Activated naive CD8-positive, alpha-beta T cell treated with anti-CD3 and anti-CD28 coated beads for 36 hours (primary cell): Measurements from ENCODE around the gene CLCN4. TPM values are rescaled to one million over a fixed set of nuclear protein-coding genes. Genes with fewer than 3 reads are reported as not detected.

Experiments used
- DNase-seq: peaks from one replicate; pipeline ENCODE4 v3.0.0; 2021
- H3K27ac Mint-ChIP-seq: one replicate; pipeline ENCODE4 v1.8.0; 2022; ENCODE audit warnings: mild to moderate bottlenecking, moderate library complexity, mixed read lengths
- H3K27me3 Mint-ChIP-seq: one replicate; pipeline ENCODE4 v1.8.0; 2022; ENCODE audit warnings: mild to moderate bottlenecking, mixed read lengths
- H3K36me3 Mint-ChIP-seq: one replicate; pipeline ENCODE4 v1.8.0; 2021; ENCODE audit warnings: mild to moderate bottlenecking, mixed read lengths
- H3K4me1 Mint-ChIP-seq: one replicate; pipeline ENCODE4 v1.8.0; 2021; ENCODE audit warnings: mixed read lengths
- H3K4me3 Mint-ChIP-seq: one replicate; pipeline ENCODE4 v1.8.0; 2022; ENCODE audit warnings: mild to moderate bottlenecking, moderate library complexity, mixed read lengths
- H3K9me3 Mint-ChIP-seq: one replicate; pipeline ENCODE4 v1.8.0; 2022; ENCODE audit warnings: mixed read lengths
- total RNA-seq, 2 experiments: library from RNA; stranded (reverse); gene quantifications; one replicate each; pipeline ENCODE4 v1.2.3, GENCODE V29; 2021

CLCN4 gene
- under 1 TPM; 0.04 to 0.38 TPM for total RNA-seq

GRCh38 chrX:10156199-10157031 is at the start of gene CLCN4:
Gene CLCN4 (plus strand): TSS chrX:10156975. CDS start chrX:10185033, 28,058 bp downstream.
- Mint-ChIP-seq H3K4me3 (peak within 1 kb of the TSS; percentile 57), H3K4me1 (peaks cover 10% of the 10 kb centered on the region), H3K27me3 (peaks cover 49% of the 10 kb centered on the region), H3K27ac (no peak within 1 kb of the TSS), H3K9me3 (no peaks in the 10 kb centered on the region), H3K36me3 (no peaks in the 10 kb centered on the region)
- no peak for DNase-seq

- peak overlapping the region; percentile 87 for H3K27ac Mint-ChIP-seq
- H3K36me3 Mint-ChIP-seq, result peaks cover 23% of the 10 kb centered on the region
- no peak overlapping the region for H3K4me3 Mint-ChIP-seq
- H3K4me1 Mint-ChIP-seq, result peaks cover 55% of the 10 kb centered on the region
- no peak for DNase-seq
- H3K9me3 Mint-ChIP-seq, result peaks cover 1% of the 10 kb centered on the region
- H3K27me3 Mint-ChIP-seq, result no peaks in the 10 kb centered on the region
These were observed 49.3 kb upstream of the CLCN4 start for GRCh38 chrX:10107483-10107882.

DNA sequence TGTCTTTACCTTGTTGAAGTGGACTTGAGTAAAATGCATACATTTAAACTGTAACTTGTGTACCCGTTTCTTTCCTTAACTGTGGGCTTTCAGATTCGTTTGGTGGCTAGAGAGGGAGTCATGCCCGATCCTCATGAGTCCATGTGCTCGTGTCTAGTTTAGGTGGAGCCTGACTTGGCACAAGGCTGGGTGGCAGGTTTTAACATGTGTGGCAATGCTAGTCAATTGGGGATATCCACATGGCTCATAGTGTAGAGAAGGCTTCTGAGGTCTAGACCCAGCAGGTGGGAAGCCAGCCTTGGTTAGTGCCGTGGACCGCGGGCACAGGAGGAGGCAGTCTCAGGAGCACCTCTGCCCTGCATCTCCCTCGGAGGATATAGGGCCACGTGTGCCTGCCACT is 48.5 kb upstream of the CLCN4 start:
- H3K27ac Mint-ChIP-seq, result peak overlapping the region; percentile 87

GRCh38 chrX:10109695-10110094 is 47.1 kb upstream of the CLCN4 start:
- no peak for DNase-seq
- Mint-ChIP-seq H3K36me3 (peaks cover 19% of the 10 kb centered on the region), H3K4me3 (no peak overlapping the region), H3K27me3 (no peaks in the 10 kb centered on the region), H3K27ac (peak overlapping the region; percentile 87), H3K9me3 (peaks cover 1% of the 10 kb centered on the region), H3K4me1 (peaks cover 61% of the 10 kb centered on the region)

More for the DNA sequence above, 48.5 kb upstream of the CLCN4 start:
- Mint-ChIP-seq H3K4me3 (no peak overlapping the region), H3K36me3 (peaks cover 23% of the 10 kb centered on the region), H3K9me3 (peaks cover 1% of the 10 kb centered on the region), H3K4me1 (peaks cover 59% of the 10 kb centered on the region), H3K27me3 (no peaks in the 10 kb centered on the region)
- no peak for DNase-seq

GRCh38 chrX:10110316-10110935 is 46.3 kb upstream of the CLCN4 start:
- H3K27me3 Mint-ChIP-seq, result no peaks in the 10 kb centered on the region
- H3K27ac Mint-ChIP-seq, result peak overlapping the region; percentile 100
- H3K4me1 Mint-ChIP-seq, result peaks cover 61% of the 10 kb centered on the region
- peak overlapping the region; percentile 79 for H3K4me3 Mint-ChIP-seq
- DNase-seq, result no peak
- peaks cover 1% of the 10 kb centered on the region for H3K9me3 Mint-ChIP-seq
- H3K36me3 Mint-ChIP-seq, result peaks cover 18% of the 10 kb centered on the region

- Mint-ChIP-seq H3K27me3 (no peaks in the 10 kb centered on the region), H3K36me3 (peaks cover 16% of the 10 kb centered on the region), H3K9me3 (peaks cover 1% of the 10 kb centered on the region), H3K4me3 (peak overlapping the region; percentile 79), H3K4me1 (peaks cover 56% of the 10 kb centered on the region), H3K27ac (peak overlapping the region; percentile 100)
- DNase-seq, result peak; percentile 72
These were observed 45.8 kb upstream of the CLCN4 start for GRCh38 chrX:10110984-10111363.

- Mint-ChIP-seq H3K27ac (peak overlapping the region; percentile 100), H3K9me3 (peaks cover 1% of the 10 kb centered on the region), H3K36me3 (peaks cover 20% of the 10 kb centered on the region), H3K4me1 (peaks cover 56% of the 10 kb centered on the region), H3K4me3 (peak overlapping the region; percentile 79), H3K27me3 (no peaks in the 10 kb centered on the region)
- DNase-seq, result peak; percentile 64
These were observed 45.2 kb upstream of the CLCN4 start for GRCh38 chrX:10111364-10112148.

DNA sequence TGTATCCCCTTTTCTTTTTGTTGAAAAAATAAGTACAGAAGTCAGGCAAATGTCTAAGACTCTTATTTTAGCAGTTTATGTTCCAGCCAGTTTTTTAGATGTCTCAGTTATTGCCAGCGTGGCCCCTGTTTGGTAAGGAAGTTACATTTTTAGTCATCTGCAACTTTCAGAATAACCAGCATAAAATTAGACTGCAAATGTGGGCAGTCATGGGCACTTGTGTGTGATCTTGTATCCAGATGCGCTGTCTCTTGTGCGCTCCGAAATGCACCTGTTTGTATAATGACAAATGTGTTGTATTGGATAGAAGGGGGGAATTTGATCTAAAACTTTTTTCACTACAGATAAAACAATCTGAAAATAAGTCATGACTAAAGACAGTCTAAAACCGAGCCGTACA is 44.3 kb upstream of the CLCN4 start:
- H3K9me3 Mint-ChIP-seq, result peaks cover 1% of the 10 kb centered on the region
- H3K4me3 Mint-ChIP-seq, result peak overlapping the region; percentile 35
- peaks cover 20% of the 10 kb centered on the region for H3K36me3 Mint-ChIP-seq
- no peak for DNase-seq
- peaks cover 48% of the 10 kb centered on the region for H3K4me1 Mint-ChIP-seq
- no peaks in the 10 kb centered on the region for H3K27me3 Mint-ChIP-seq
- H3K27ac Mint-ChIP-seq, result peak overlapping the region; percentile 100

GRCh38 chrX:10115082-10115481 is 41.7 kb upstream of the CLCN4 start:
- Mint-ChIP-seq H3K27ac (no peak overlapping the region), H3K4me1 (peaks cover 41% of the 10 kb centered on the region), H3K27me3 (no peaks in the 10 kb centered on the region), H3K36me3 (peaks cover 13% of the 10 kb centered on the region), H3K4me3 (no peak overlapping the region), H3K9me3 (no peaks in the 10 kb centered on the region)
- DNase-seq, result no peak

- no peak overlapping the region for H3K27ac Mint-ChIP-seq
- no peak overlapping the region for H3K4me3 Mint-ChIP-seq
- no peaks in the 10 kb centered on the region for H3K9me3 Mint-ChIP-seq
- peaks cover 4% of the 10 kb centered on the region for H3K36me3 Mint-ChIP-seq
- DNase-seq, result no peak
- no peaks in the 10 kb centered on the region for H3K27me3 Mint-ChIP-seq
- peaks cover 33% of the 10 kb centered on the region for H3K4me1 Mint-ChIP-seq
These were observed 39.5 kb upstream of the CLCN4 start for GRCh38 chrX:10117301-10117700.

GRCh38 chrX:10117864-10118377 is 38.9 kb upstream of the CLCN4 start:
- peak overlapping the region; percentile 69 for H3K27ac Mint-ChIP-seq
- H3K9me3 Mint-ChIP-seq, result no peaks in the 10 kb centered on the region
- peaks cover 4% of the 10 kb centered on the region for H3K36me3 Mint-ChIP-seq
- no peak for DNase-seq
- H3K27me3 Mint-ChIP-seq, result no peaks in the 10 kb centered on the region
- peaks cover 29% of the 10 kb centered on the region for H3K4me1 Mint-ChIP-seq
- H3K4me3 Mint-ChIP-seq, result no peak overlapping the region

DNA sequence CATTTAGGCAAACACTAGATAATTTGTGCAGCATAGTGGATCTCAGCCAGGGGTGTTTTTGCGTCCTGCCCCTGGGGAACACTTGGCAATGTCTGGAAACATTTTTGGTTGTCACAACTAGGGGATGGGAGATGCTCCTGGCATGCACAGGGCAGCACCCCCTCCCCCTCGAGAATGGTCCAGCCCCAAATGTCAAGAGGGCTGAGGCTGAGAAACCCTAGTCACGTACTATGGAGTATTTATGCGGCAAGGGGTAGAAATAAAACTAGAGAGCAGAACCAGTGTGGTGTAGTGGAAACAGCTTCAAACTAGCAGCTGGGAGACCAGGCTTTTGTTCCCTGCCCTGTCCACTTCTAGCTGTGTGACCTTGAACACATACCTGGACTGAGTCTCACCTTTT is 38.2 kb upstream of the CLCN4 start:
- DNase-seq, result no peak
- Mint-ChIP-seq H3K27ac (no peak overlapping the region), H3K36me3 (peaks cover 4% of the 10 kb centered on the region), H3K4me1 (peaks cover 27% of the 10 kb centered on the region), H3K9me3 (no peaks in the 10 kb centered on the region), H3K27me3 (no peaks in the 10 kb centered on the region), H3K4me3 (no peak overlapping the region)

GRCh38 chrX:10119399-10119990 is 37.3 kb upstream of the CLCN4 start:
- DNase-seq, result peak; percentile 31
- Mint-ChIP-seq H3K27ac (no peak overlapping the region), H3K36me3 (peaks cover 4% of the 10 kb centered on the region), H3K4me3 (no peak overlapping the region), H3K4me1 (peaks cover 27% of the 10 kb centered on the region), H3K9me3 (no peaks in the 10 kb centered on the region), H3K27me3 (no peaks in the 10 kb centered on the region)

DNA sequence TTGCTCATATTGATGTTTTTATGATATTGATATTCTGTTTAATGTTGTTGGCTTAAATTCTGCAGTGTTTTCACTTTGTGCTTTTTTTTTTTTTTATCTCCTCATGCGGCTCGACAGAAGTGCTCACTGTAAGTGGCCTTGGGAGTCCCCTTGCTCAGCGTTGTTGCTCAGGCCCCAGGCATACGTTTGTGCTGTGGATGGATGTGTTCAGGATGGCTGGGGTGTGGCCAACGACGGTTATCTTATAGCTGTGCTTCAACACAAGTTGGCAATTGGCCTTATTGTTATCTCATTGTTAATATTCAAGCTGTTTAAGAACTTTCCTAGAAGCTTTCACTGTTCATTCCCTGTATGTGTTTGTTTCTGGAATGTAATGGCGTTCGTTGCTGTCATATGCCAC is 36.4 kb upstream of the CLCN4 start:
- H3K27me3 Mint-ChIP-seq, result no peaks in the 10 kb centered on the region
- no peaks in the 10 kb centered on the region for H3K9me3 Mint-ChIP-seq
- DNase-seq, result no peak
- no peak overlapping the region for H3K27ac Mint-ChIP-seq
- H3K4me3 Mint-ChIP-seq, result no peak overlapping the region
- H3K36me3 Mint-ChIP-seq, result peaks cover 4% of the 10 kb centered on the region
- peaks cover 25% of the 10 kb centered on the region for H3K4me1 Mint-ChIP-seq
